GM19467 (cell line): ENCODE data around the gene PLCL1.
A peak's percentile ranks its signal among the peaks of the same experiment; 100 is the strongest.
"Not testable (repeated sequence)": the region's sequence is repeated elsewhere in the genome, so short reads cannot be mapped to it uniquely, and the experiment has no call there.

Source experiments
- ATAC-seq: cut with Tn5 transposase; IDR thresholded peaks from one replicate; pipeline ENCODE4 v1.9.1; 2021; ENCODE audit warnings: mild to moderate bottlenecking, moderate library complexity; ENCODE audit not compliant: unreplicated experiment

PLCL1 gene

GRCh38 chr2:197809064-197809463 lies 4.7 kb downstream of the PLCL1 start:
- ATAC-seq, result no peak

- no peak for ATAC-seq
Measured at GRCh38 chr2:197810016-197810415, 5.6 kb downstream of the PLCL1 start.

GRCh38 chr2:197810491-197810890 lies 6.1 kb downstream of the PLCL1 start:
- no peak for ATAC-seq

GRCh38 chr2:197813093-197813787 lies 8.8 kb downstream of the PLCL1 start:
- ATAC-seq, result no peak

- no peak for ATAC-seq
Measured at GRCh38 chr2:197814526-197814925, 10.1 kb downstream of the PLCL1 start.

GRCh38 chr2:197821550-197822289 lies 17.3 kb downstream of the PLCL1 start:
- ATAC-seq, result no peak

GRCh38 chr2:197822333-197822732 lies 17.9 kb downstream of the PLCL1 start:
- ATAC-seq, result no peak

GRCh38 chr2:197827618-197828017 lies 23.2 kb downstream of the PLCL1 start:
- no peak for ATAC-seq

- no peak for ATAC-seq
Measured at GRCh38 chr2:197828464-197829135, 24.2 kb downstream of the PLCL1 start.

- not testable (repeated sequence) for ATAC-seq
Measured at GRCh38 chr2:197834771-197835170, 30.4 kb downstream of the PLCL1 start.

GRCh38 chr2:197835293-197835692 lies 30.9 kb downstream of the PLCL1 start:
- ATAC-seq, result no peak

GRCh38 chr2:197838036-197838435 lies 33.6 kb downstream of the PLCL1 start:
- ATAC-seq, result peak; percentile 98

- ATAC-seq, result no peak
Measured at GRCh38 chr2:197838579-197838978, 34.2 kb downstream of the PLCL1 start.

- ATAC-seq, result no peak
Measured at GRCh38 chr2:197839327-197839726, 34.9 kb downstream of the PLCL1 start.

- no peak for ATAC-seq
Measured at GRCh38 chr2:197839856-197840255, 35.5 kb downstream of the PLCL1 start.

- ATAC-seq, result no peak
Measured at GRCh38 chr2:197846128-197846527, 41.7 kb downstream of the PLCL1 start.

GRCh38 chr2:197846777-197847176 lies 42.4 kb downstream of the PLCL1 start:
- no peak for ATAC-seq

- no peak for ATAC-seq
Measured at GRCh38 chr2:197847651-197848401, 43.4 kb downstream of the PLCL1 start.

GRCh38 chr2:197848602-197849001 lies 44.2 kb downstream of the PLCL1 start:
- no peak for ATAC-seq

- ATAC-seq, result no peak
Measured at GRCh38 chr2:197850882-197851450, 46.6 kb downstream of the PLCL1 start.

- no peak for ATAC-seq
Measured at GRCh38 chr2:197851451-197851850, 47.1 kb downstream of the PLCL1 start.
